SK-N-MC (cell line): ENCODE results near the gene PLXNA4.

Experiments used
- FOXP2 ChIP-seq: optimal IDR thresholded peaks from 2 replicates; pipeline ENCODE3; 2011; ENCODE audit warnings: mild to moderate bottlenecking, moderate library complexity; ENCODE audit not compliant: insufficient read depth; ENCODE audit errors: extremely low read length, control extremely low read depth
- POLR2AphosphoS5 ChIP-seq: IDR thresholded peaks from 2 replicates; pipeline ENCODE4 v1.6.1; 2012; ENCODE audit warnings: mild to moderate bottlenecking, low read depth, low read length, borderline replicate concordance

DNA sequence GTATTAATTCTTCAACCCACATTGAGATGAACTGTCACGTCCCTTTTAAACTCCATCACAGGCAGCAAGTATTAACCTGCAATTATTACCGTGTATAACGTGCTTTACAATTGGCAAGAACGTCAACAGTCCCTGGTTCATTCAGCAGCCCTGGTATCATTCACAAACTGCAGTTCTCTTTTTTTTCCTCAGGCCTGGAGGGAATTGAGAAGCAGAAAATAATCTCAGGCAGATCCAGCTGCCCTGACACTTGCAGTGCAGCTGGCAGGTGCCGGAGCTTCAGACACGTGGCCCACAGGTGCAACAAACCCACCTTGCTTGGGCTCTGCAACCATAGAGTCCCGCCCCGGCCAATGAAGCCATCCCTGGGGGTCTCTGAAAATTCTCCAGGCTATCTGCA lies 137.3 kb downstream of the PLXNA4 start:
- TF ChIP-seq POLR2AphosphoS5, result no peak
- TF ChIP-seq FOXP2, result no peak
